Measurements from ENCODE around the gene ATP5MC2.

DNA sequence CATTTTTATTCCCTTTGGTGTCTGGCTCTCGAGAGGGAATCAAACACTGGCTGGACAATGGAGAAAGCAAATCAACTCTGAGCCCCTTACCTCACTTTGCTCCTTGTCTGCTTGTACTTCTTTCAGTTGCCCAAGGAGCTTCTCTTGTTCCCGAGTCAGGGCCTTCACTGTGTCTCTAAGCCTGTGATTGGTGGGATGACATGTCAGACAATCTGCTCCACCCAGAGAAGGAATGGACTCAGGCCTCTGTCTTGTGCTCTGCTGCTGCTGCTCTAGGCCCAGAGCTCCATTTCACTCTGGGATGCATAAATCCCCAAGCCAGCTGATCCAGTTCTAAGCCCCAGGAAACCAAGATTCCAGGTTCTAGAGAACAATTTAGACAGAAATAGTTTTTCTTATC is 43.8 kb upstream of the ATP5MC2 start:
- TF ChIP-seq POLR2A (IDR thresholded peaks at IDR 0.05; ENCODE audit: low read length) (no peak), GATA1 (IDR thresholded peaks at IDR 0.05; ENCODE audit: low read depth, low read length) (no peak)

All from erythroblast (primary cell).